Neural cell (in vitro differentiated cells): ENCODE results near the gene AP5B1. TPM values are rescaled to one million over a fixed set of nuclear protein-coding genes. Genes with fewer than 3 reads are reported as not detected.

ENCODE experiments used
- H2AFZ ChIP-seq: fragments of 200-600, 300-800 bp; sonication (generic), shearing (Covaris generic); 2 replicates; pipeline ENCODE4 v1.6.0; 2014; ENCODE audit warnings: low read depth, mild to moderate bottlenecking, antibody characterized with exemption, low read length, moderate library complexity
- H3F3A ChIP-seq: fragments of 200-600 bp; shearing (Covaris generic); 2 replicates; pipeline ENCODE4 v1.6.1; 2016; ENCODE audit warnings: mild to moderate bottlenecking, moderate library complexity, mixed read lengths, antibody characterized with exemption, low read length; ENCODE audit not compliant: insufficient read depth, poor library complexity, severe bottlenecking
- H3K27ac ChIP-seq: fragments of 200-600, 300-800 bp; sonication (generic), shearing (Covaris generic); 2 replicates; pipeline ENCODE4 v1.5.1; 2014; ENCODE audit warnings: mild to moderate bottlenecking, low read length, moderate library complexity
- H3K27me3 ChIP-seq: fragments of 300-800, 200-600 bp; sonication (generic), shearing (Covaris generic); 2 replicates; pipeline ENCODE4 v1.6.0; 2014; ENCODE audit warnings: mild to moderate bottlenecking, low read depth, low read length, moderate library complexity; ENCODE audit not compliant: insufficient read depth
- H3K36me3 ChIP-seq: fragments of 300-800, 200-600 bp; sonication (generic), shearing (Covaris generic); 2 replicates; pipeline ENCODE4 v1.5.1; 2014; ENCODE audit warnings: mild to moderate bottlenecking, antibody characterized with exemption, low read length, moderate library complexity; ENCODE audit not compliant: insufficient read depth
- H3K4me2 ChIP-seq: fragments of 300-800, 200-600 bp; sonication (generic), shearing (Covaris generic); 2 replicates; pipeline ENCODE4 v1.6.0; 2014; ENCODE audit warnings: mild to moderate bottlenecking, low read length
- H3K4me3 ChIP-seq: fragments of 300-800, 200-600 bp; sonication (generic), shearing (Covaris generic); 2 replicates; pipeline ENCODE4 v1.5.1; 2014; ENCODE audit warnings: mild to moderate bottlenecking, low read length, moderate library complexity
- H3K79me2 ChIP-seq: fragments of 200-600 bp; shearing (Covaris generic); replicated peaks from 2 replicates; pipeline ENCODE4 v1.6.0; 2014; ENCODE audit warnings: mild to moderate bottlenecking, low read length, moderate library complexity; ENCODE audit not compliant: insufficient read depth
- H3K9ac ChIP-seq: fragments of 300-800, 200-600 bp; sonication (generic), shearing (Covaris generic); 2 replicates; pipeline ENCODE4 v1.6.1; 2016; ENCODE audit warnings: mild to moderate bottlenecking, low read length, mixed read lengths
- H3K9me2 ChIP-seq: fragments of 200-600 bp; shearing (Covaris generic); 2 replicates; pipeline ENCODE4 v1.6.1; 2016; ENCODE audit warnings: mild to moderate bottlenecking, low read length, mixed read lengths; ENCODE audit not compliant: insufficient read depth
- H3K9me3 ChIP-seq: fragments of 200-600, 300-800 bp; sonication (generic), shearing (Covaris generic); 2 replicates; pipeline ENCODE4 v1.6.1; 2016; ENCODE audit warnings: mild to moderate bottlenecking, mixed run types, low read length, moderate library complexity, mixed read lengths
- H4K20me1 ChIP-seq: fragments of 200-600 bp; shearing (Covaris generic); 2 replicates; pipeline ENCODE4 v1.6.1; 2016; ENCODE audit warnings: mild to moderate bottlenecking, mixed run types; ENCODE audit not compliant: insufficient read depth
- CTCF ChIP-seq: fragments of 450-650 bp; IDR thresholded peaks from 2 replicates; pipeline ENCODE4 v1.5.1; 2014; ENCODE audit warnings: antibody characterized with exemption, mild to moderate bottlenecking, moderate library complexity; ENCODE audit not compliant: poor library complexity, severe bottlenecking
- EZH2 ChIP-seq: fragments of 200-600, 300-800 bp; shearing (Covaris generic), sonication (generic); IDR thresholded peaks from 2 replicates; pipeline ENCODE4 v1.6.1; 2014; ENCODE audit warnings: antibody characterized with exemption, low read length, borderline replicate concordance, mild to moderate bottlenecking; ENCODE audit not compliant: insufficient read depth, poor library complexity, severe bottlenecking
- MXI1 ChIP-seq: fragments of 450-650 bp; conservative IDR thresholded peaks from 2 replicates; pipeline ENCODE4 v1.6.1; 2014; ENCODE audit warnings: antibody characterized with exemption, mild to moderate bottlenecking; ENCODE audit not compliant: poor library complexity, severe bottlenecking
- RAD21 ChIP-seq: fragments of 450-650 bp; conservative IDR thresholded peaks from 2 replicates; pipeline ENCODE4 v1.6.1; 2014; ENCODE audit warnings: antibody characterized with exemption, mild to moderate bottlenecking, moderate library complexity
- REST ChIP-seq: IDR thresholded peaks from 2 replicates; pipeline ENCODE4 v1.6.1; 2012; ENCODE audit warnings: borderline replicate concordance
- polyA plus RNA-seq: library from polyadenylated mRNA; depleted of rRNA; stranded (reverse); fragments of >200 nt; gene quantifications from 2 replicates; pipeline ENCODE4 v1.2.3, GENCODE V29; 2014

Gene AP5B1
- polyA plus RNA-seq, 1 donor from 2014 or later = 0.52 TPM

GRCh38 chr11:65787649-65788622 is 7.2 kb upstream of the AP5B1 start:
- TF ChIP-seq RAD21 (no peak), EZH2 (peak; percentile 97)
- H3K4me2 ChIP-seq = no peak overlapping the region
- no peak overlapping the region for H3K9ac ChIP-seq
- H3K36me3 ChIP-seq = no peaks in the 10 kb centered on the region
- H3K27me3 ChIP-seq = peaks cover 65% of the 10 kb centered on the region
- no peaks in the 10 kb centered on the region for H3K79me2 ChIP-seq
- no peak overlapping the region for H2AFZ ChIP-seq
- no peak overlapping the region for H3K27ac ChIP-seq
- no peaks in the 10 kb centered on the region for H4K20me1 ChIP-seq
- H3K9me3 ChIP-seq = no peaks in the 10 kb centered on the region
- H3K4me3 ChIP-seq = no peak overlapping the region
- H3F3A ChIP-seq = no peaks in the 10 kb centered on the region
- no peaks in the 10 kb centered on the region for H3K9me2 ChIP-seq

- H4K20me1 ChIP-seq = no peaks in the 10 kb centered on the region
- H3K79me2 ChIP-seq = no peaks in the 10 kb centered on the region
- no peaks in the 10 kb centered on the region for H3F3A ChIP-seq
- TF ChIP-seq EZH2 (peak; percentile 100), CTCF (no peak), MXI1 (peak; percentile 5), REST (no peak)
- no peak within 1 kb of the TSS for H3K27ac ChIP-seq
- no peaks in the 10 kb centered on the region for H3K36me3 ChIP-seq
- peak within 1 kb of the TSS; percentile 57 for H3K4me3 ChIP-seq
- H3K27me3 ChIP-seq = peaks cover 72% of the 10 kb centered on the region
- H3K4me2 ChIP-seq = no peak within 1 kb of the TSS
- no peak within 1 kb of the TSS for H3K9ac ChIP-seq
- H3K9me3 ChIP-seq = no peaks in the 10 kb centered on the region
- no peaks in the 10 kb centered on the region for H3K9me2 ChIP-seq
- H2AFZ ChIP-seq = no peak within 1 kb of the TSS
Observed at GRCh38 chr11:65786786-65787636, 6.2 kb upstream of the AP5B1 start, which contains the start of gene OVOL1. Gene OVOL1 (plus strand): TSS chr11:65787063. CDS start chr11:65787374, 311 bp downstream.
